SK-N-SH treated with all-trans-retinoic acid at 6 μM for 48 hours (cell line): ENCODE measurements around the gene PTPMT1.
A peak's percentile ranks its signal among the peaks of the same experiment; 100 is the strongest.

ENCODE experiments used
- ARNTL ChIP-seq: fragments of 450-650 bp; formaldehyde crosslinking; IDR thresholded peaks from 2 replicates; pipeline ENCODE4 v1.5.0; 2020; ENCODE audit warnings: low read depth, mild to moderate bottlenecking, moderate library complexity, borderline replicate concordance
- CSDC2 ChIP-seq: fragments of 250-450 bp; sonication (Bioruptor Pico); IDR thresholded peaks from 2 replicates; pipeline ENCODE4 v1.5.0; 2020; ENCODE audit warnings: mild to moderate bottlenecking, moderate library complexity
- GLIS3 ChIP-seq: fragments of 250-450 bp; sonication (Bioruptor Pico); IDR thresholded peaks from 2 replicates; pipeline ENCODE4 v1.5.0; 2020; ENCODE audit warnings: mild to moderate bottlenecking, moderate library complexity
- ISL1 ChIP-seq: fragments of 250-450 bp; sonication (Bioruptor Pico); IDR thresholded peaks from 2 replicates; pipeline ENCODE4 v2.1.2; 2022; ENCODE audit warnings: mild to moderate bottlenecking, moderate library complexity
- TOX ChIP-seq: fragments of 250-450 bp; sonication (Bioruptor Pico); IDR thresholded peaks from 2 replicates; pipeline ENCODE4 v1.8.0; 2021; ENCODE audit warnings: mild to moderate bottlenecking, moderate library complexity, borderline replicate concordance
- ZC3H10 ChIP-seq: fragments of 250-450 bp; sonication (Bioruptor Pico); IDR thresholded peaks from 2 replicates; pipeline ENCODE4 v1.5.1; 2021; ENCODE audit warnings: mild to moderate bottlenecking, moderate library complexity
- ZFP3 ChIP-seq: fragments of 250-450 bp; sonication (Bioruptor Pico); IDR thresholded peaks from 2 replicates; pipeline ENCODE4 v1.5.0; 2020; ENCODE audit warnings: mild to moderate bottlenecking, moderate library complexity
- ZFP30 ChIP-seq: fragments of 450-650 bp; formaldehyde crosslinking; IDR thresholded peaks from 2 replicates; pipeline ENCODE4 v1.5.0; 2022; ENCODE audit warnings: mild to moderate bottlenecking, moderate library complexity
- ZNF565 ChIP-seq: fragments of 450-650 bp; formaldehyde crosslinking; conservative IDR thresholded peaks from 2 replicates; pipeline ENCODE4 v1.5.0; 2020; ENCODE audit warnings: low read depth, mild to moderate bottlenecking, moderate library complexity
- TF ChIP-seq, protein P1 (sequence below): fragments of 250-450 bp; sonication (Bioruptor Pico); IDR thresholded peaks from 2 replicates; pipeline ENCODE4 v1.8.0; 2021; ENCODE audit warnings: low read depth, mild to moderate bottlenecking, moderate library complexity, borderline replicate concordance
- TF ChIP-seq, protein P2 (sequence below): fragments of 250-450 bp; sonication (Bioruptor Pico); IDR thresholded peaks from 2 replicates; pipeline ENCODE4 v1.5.1; 2020; ENCODE audit warnings: low read depth, mild to moderate bottlenecking, moderate library complexity

DNA sequence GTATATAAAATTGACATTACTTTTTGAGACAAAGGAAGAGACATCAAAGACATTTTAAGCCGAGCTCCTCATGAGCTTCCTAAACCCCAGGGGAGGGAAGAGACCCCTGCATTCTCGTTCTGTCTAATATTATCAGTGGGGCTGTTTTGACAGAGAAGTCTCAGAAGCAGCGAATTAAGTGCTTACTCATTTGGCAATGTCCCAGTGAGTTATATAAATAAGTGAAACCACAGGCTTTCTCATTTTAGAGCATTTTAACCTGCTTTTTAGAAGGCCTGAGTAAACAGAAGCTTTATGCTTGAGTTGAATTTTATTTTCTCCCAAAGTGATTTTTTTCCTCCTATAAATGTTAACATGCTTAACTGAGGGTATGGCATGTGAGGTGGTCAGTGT, 52.0 kb downstream of the PTPMT1 start:
- no peak for TF ChIP-seq CSDC2 (CRISPR knock-in tag)
- no peak for TF ChIP-seq ZC3H10 (CRISPR knock-in tag)
- no peak for TF ChIP-seq GLIS3 (CRISPR knock-in tag)
- TF ChIP-seq ZFP3 (CRISPR knock-in tag): 0 out of 2 replicates have a peak, but pooled peaks have one; percentile 49
- TF ChIP-seq, protein P1, sequence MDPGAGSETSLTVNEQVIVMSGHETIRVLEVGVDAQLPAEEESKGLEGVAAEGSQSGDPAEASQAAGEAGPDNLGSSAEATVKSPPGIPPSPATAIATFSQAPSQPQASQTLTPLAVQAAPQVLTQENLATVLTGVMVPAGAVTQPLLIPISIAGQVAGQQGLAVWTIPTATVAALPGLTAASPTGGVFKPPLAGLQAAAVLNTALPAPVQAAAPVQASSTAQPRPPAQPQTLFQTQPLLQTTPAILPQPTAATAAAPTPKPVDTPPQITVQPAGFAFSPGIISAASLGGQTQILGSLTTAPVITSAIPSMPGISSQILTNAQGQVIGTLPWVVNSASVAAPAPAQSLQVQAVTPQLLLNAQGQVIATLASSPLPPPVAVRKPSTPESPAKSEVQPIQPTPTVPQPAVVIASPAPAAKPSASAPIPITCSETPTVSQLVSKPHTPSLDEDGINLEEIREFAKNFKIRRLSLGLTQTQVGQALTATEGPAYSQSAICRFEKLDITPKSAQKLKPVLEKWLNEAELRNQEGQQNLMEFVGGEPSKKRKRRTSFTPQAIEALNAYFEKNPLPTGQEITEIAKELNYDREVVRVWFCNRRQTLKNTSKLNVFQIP (CRISPR knock-in tag): no peak
- TF ChIP-seq ISL1 (CRISPR knock-in tag): no peak
- no peak for TF ChIP-seq ARNTL (CRISPR knock-in tag)
- no peak for TF ChIP-seq TOX (CRISPR knock-in tag)
- no peak for TF ChIP-seq ZFP30 (CRISPR knock-in tag)
- no peak for TF ChIP-seq ZNF565 (CRISPR knock-in tag)
- TF ChIP-seq, protein P2, sequence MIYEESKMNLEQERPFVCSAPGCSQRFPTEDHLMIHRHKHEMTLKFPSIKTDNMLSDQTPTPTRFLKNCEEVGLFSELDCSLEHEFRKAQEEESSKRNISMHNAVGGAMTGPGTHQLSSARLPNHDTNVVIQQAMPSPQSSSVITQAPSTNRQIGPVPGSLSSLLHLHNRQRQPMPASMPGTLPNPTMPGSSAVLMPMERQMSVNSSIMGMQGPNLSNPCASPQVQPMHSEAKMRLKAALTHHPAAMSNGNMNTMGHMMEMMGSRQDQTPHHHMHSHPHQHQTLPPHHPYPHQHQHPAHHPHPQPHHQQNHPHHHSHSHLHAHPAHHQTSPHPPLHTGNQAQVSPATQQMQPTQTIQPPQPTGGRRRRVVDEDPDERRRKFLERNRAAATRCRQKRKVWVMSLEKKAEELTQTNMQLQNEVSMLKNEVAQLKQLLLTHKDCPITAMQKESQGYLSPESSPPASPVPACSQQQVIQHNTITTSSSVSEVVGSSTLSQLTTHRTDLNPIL (CRISPR knock-in tag): no peak
